ENCODE results near the gene GPR55.

DNA sequence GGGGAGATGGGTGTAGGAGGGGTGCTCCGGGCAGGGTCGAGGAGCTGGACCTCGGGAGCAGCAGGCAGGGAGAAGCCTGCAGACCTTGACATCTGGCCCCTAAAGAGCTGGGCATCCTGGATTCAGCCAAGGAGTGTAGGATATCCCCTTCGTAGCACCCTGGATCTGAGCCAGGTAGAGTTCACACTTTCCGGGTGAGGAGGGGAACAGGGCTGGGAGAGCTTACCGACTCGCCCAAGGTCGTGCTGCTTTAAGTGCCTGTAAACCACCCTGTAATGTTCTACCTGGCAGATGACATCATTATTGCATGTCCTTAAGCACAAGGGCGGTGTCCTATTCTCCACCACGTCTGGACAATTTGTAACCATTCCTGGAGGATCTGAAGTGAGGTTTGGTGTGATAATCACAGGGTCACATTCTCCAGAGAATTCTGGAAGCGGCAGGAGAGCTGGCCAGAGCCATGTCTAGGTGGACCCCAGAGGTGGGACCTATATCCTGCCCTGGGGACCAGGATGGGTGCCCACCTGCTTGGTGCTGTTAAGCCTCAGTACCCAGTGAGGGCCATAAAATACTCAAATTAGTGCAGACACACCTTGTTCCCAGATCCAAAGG is 45.7 kb downstream of the GPR55 start:
- TF ChIP-seq, protein P1, sequence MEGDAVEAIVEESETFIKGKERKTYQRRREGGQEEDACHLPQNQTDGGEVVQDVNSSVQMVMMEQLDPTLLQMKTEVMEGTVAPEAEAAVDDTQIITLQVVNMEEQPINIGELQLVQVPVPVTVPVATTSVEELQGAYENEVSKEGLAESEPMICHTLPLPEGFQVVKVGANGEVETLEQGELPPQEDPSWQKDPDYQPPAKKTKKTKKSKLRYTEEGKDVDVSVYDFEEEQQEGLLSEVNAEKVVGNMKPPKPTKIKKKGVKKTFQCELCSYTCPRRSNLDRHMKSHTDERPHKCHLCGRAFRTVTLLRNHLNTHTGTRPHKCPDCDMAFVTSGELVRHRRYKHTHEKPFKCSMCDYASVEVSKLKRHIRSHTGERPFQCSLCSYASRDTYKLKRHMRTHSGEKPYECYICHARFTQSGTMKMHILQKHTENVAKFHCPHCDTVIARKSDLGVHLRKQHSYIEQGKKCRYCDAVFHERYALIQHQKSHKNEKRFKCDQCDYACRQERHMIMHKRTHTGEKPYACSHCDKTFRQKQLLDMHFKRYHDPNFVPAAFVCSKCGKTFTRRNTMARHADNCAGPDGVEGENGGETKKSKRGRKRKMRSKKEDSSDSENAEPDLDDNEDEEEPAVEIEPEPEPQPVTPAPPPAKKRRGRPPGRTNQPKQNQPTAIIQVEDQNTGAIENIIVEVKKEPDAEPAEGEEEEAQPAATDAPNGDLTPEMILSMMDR (conservative IDR thresholded peaks at IDR 0.05), result no peak
- no peak for TF ChIP-seq ZFX (IDR thresholded peaks at IDR 0.05)

Data from C4-2B (cell line).